Caco-2 (cell line): ENCODE results near the gene EPHA4. TPM values are rescaled to one million over a fixed set of nuclear protein-coding genes. Genes with fewer than 3 reads are reported as not detected.

Experiments
- BruUV-seq: library from RNA; stranded (reverse); fragments of 400-500 nt; replicated peaks from 2 replicates; lab custom pipeline; 2021; lab: Mats Ljungman, UMichigan
- CTCF ChIA-PET: fragments of 300-600 bp; sonication (Branson Sonifier 250); formaldehyde crosslinking; loops from one replicate; lab custom pipeline; 2022; ENCODE audit warnings: antibody characterized with exemption; lab: Charles Lee
- POLR2A ChIA-PET: fragments of 300-600 bp; sonication (Branson Sonifier 250); formaldehyde crosslinking; loops from one replicate; lab custom pipeline; 2022; ENCODE audit warnings: antibody characterized with exemption; lab: Charles Lee
- DNase-seq, 2 experiments: peaks; one replicate each; pipeline versions ENCODE4 v3.0.0 to v3.0.0-alpha.2; 2020 to 2022
- H3K27me3 ChIP-seq: replicated peaks from 2 replicates; pipeline ENCODE4 v1.6.0; 2011; ENCODE audit warnings: low read length; ENCODE audit not compliant: control insufficient read depth, insufficient read depth
- H3K36me3 ChIP-seq: 2 replicates; pipeline ENCODE4 v1.5.1; 2011; ENCODE audit warnings: low read length; ENCODE audit not compliant: control insufficient read depth, insufficient read depth
- H3K4me1 ChIP-seq: fragments of 250-450 bp; sonication (Bioruptor Pico); 2 replicates; pipeline ENCODE4 v1.5.1; 2020; ENCODE audit warnings: mild to moderate bottlenecking
- H3K4me3 ChIP-seq: 2 replicates; pipeline ENCODE4 v1.5.1; 2011; ENCODE audit warnings: low read depth, mild to moderate bottlenecking, control low read depth, low read length
- H3K9me3 ChIP-seq: fragments of 250-450 bp; sonication (Bioruptor Pico); 2 replicates; pipeline ENCODE4 v1.5.1; 2020; ENCODE audit warnings: mild to moderate bottlenecking, moderate library complexity
- H3K27ac Mint-ChIP-seq: one replicate; pipeline ENCODE4 v1.8.0; 2022; ENCODE audit warnings: mixed read lengths; ENCODE audit not compliant: unreplicated experiment
- H3K27me3 Mint-ChIP-seq: one replicate; pipeline ENCODE4 v1.8.0; 2022; ENCODE audit warnings: mixed read lengths; ENCODE audit not compliant: insufficient read depth, unreplicated experiment
- H3K36me3 Mint-ChIP-seq: one replicate; pipeline ENCODE4 v1.8.0; 2022; ENCODE audit warnings: mild to moderate bottlenecking, mixed read lengths; ENCODE audit not compliant: insufficient read depth, unreplicated experiment
- H3K4me1 Mint-ChIP-seq: one replicate; pipeline ENCODE4 v1.8.0; 2022; ENCODE audit warnings: low read depth, mixed read lengths; ENCODE audit not compliant: unreplicated experiment
- H3K4me3 Mint-ChIP-seq: one replicate; pipeline ENCODE4 v1.8.0; 2022; ENCODE audit warnings: mild to moderate bottlenecking, moderate library complexity, mixed read lengths; ENCODE audit not compliant: unreplicated experiment
- H3K9me3 Mint-ChIP-seq: one replicate; pipeline ENCODE4 v1.8.0; 2022; ENCODE audit warnings: mixed read lengths; ENCODE audit not compliant: unreplicated experiment
- intact Hi-C: fragments of 100-400 bp; cut with micrococcal nuclease; formaldehyde crosslinking; loops from one replicate; pipeline ENCODE4 v1.10.0; 2022; ENCODE audit not compliant: unreplicated experiment
- total RNA-seq: library from RNA; stranded (reverse); gene quantifications from 2 replicates; pipeline ENCODE4 v1.2.3, GENCODE V29; 2022
- TF ChIP-seq, protein P1 (sequence below), 2 experiments: fragments of 200-600 bp in 1 of 2; IDR thresholded peaks; 1 replicate in 1 of 2; 2 replicates in 1 of 2; pipeline versions ENCODE4 v1.5.1 to v1.8.0; 2011 to 2022; ENCODE audit warnings: antibody characterized with exemption in 1 of 2, control low read depth in 1 of 2, inconsistent platforms in 1 of 2, low read depth in 1 of 2, low read length in 1 of 2, mild to moderate bottlenecking in 1 of 2, moderate library complexity in 1 of 2; ENCODE audit not compliant: insufficient read depth in 1 of 2, severe bottlenecking in 1 of 2, unreplicated experiment in 1 of 2

EPHA4 gene
- total RNA-seq, 1 experiment from 2014 or later, result 95.5 TPM

DNA sequence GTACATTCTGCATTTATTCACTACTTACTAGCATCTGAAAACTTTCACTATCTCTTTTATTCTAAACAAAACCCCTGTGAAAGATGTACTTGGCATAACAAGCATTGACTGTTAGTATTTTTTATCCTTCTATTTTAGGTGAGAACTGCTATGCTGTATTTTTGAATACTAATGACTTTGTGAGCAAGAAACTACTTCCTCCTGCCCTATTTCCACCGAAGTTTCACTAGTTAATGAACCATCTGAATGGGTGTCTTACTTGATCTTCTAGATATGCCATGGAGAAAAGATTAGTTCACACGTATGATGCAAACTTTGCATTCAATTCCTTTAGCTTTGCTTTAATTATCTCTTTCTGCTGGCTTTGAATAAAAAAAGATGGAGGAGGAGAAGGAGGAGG lies 68.1 kb downstream of the EPHA4 start:
- CTCF ChIA-PET, result no interaction called here
- DNase-seq, result no peak
- Mint-ChIP-seq H3K4me1 (peaks cover 28% of the 10 kb centered on the region), H3K27me3 (no peaks in the 10 kb centered on the region), H3K36me3 (peaks cover 47% of the 10 kb centered on the region), H3K27ac (no peak overlapping the region), H3K9me3 (no peaks in the 10 kb centered on the region), H3K4me3 (no peak overlapping the region)
- Histone ChIP-seq H3K4me3 (no peak overlapping the region), H3K4me1 (peaks cover 24% of the 10 kb centered on the region), H3K36me3 (no peaks in the 10 kb centered on the region), H3K9me3 (no peaks in the 10 kb centered on the region), H3K27me3 (no peaks in the 10 kb centered on the region)
- POLR2A ChIA-PET, result no interaction called here
- TF ChIP-seq, protein P1, sequence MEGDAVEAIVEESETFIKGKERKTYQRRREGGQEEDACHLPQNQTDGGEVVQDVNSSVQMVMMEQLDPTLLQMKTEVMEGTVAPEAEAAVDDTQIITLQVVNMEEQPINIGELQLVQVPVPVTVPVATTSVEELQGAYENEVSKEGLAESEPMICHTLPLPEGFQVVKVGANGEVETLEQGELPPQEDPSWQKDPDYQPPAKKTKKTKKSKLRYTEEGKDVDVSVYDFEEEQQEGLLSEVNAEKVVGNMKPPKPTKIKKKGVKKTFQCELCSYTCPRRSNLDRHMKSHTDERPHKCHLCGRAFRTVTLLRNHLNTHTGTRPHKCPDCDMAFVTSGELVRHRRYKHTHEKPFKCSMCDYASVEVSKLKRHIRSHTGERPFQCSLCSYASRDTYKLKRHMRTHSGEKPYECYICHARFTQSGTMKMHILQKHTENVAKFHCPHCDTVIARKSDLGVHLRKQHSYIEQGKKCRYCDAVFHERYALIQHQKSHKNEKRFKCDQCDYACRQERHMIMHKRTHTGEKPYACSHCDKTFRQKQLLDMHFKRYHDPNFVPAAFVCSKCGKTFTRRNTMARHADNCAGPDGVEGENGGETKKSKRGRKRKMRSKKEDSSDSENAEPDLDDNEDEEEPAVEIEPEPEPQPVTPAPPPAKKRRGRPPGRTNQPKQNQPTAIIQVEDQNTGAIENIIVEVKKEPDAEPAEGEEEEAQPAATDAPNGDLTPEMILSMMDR (IDR thresholded peaks at IDR 0.05; ENCODE audit: insufficient read depth in 1 of 2, low read depth in 1 of 2, low read length in 1 of 2, severe bottlenecking in 1 of 2, unreplicated experiment in 1 of 2), result no peak
- intact Hi-C loops, result no loop called here
- no TSS peak for BruUV-seq

DNA sequence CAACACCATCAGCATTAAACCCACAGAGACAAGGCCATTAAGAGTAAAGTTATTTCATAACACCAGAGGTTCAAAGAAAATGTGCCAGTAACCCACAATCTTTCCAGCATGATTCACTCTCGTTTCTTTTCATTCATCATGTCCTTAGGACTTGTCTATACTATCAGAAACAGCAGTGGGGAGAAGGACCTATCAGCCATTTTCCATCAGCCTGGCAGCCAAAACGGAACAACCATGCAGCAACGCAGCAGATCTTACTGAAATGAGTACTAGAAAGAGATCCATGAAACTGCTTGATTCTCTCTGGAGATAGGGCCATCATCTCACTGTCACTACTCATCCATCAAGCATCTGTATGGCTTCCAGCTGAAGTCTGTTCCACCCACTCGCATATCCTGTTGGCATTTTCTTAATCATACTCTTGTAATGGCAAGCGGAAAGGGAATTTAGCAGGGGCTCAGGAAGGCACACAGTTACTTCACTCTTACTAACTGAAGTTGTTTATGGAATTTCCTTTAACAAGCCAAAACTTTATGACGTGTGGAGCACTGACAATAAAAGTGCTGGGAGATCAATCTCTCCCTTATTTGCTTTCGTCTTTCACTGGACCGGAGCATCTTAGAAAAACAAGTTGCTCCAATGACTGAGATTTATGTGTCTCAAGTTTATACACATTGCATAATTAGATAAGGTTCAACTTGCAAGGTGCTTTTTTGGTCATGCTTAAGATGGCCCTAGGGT lies 69.7 kb downstream of the EPHA4 start:
- Histone ChIP-seq H3K27me3 (no peaks in the 10 kb centered on the region), H3K9me3 (no peaks in the 10 kb centered on the region), H3K4me3 (no peak overlapping the region), H3K36me3 (no peaks in the 10 kb centered on the region), H3K4me1 (peaks cover 24% of the 10 kb centered on the region)
- TF ChIP-seq, protein P1 (IDR thresholded peaks at IDR 0.05; ENCODE audit: insufficient read depth in 1 of 2, low read depth in 1 of 2, low read length in 1 of 2, severe bottlenecking in 1 of 2, unreplicated experiment in 1 of 2), result no peak
- Mint-ChIP-seq H3K36me3 (peaks cover 50% of the 10 kb centered on the region), H3K4me3 (no peak overlapping the region), H3K27me3 (no peaks in the 10 kb centered on the region), H3K4me1 (peaks cover 28% of the 10 kb centered on the region), H3K27ac (peak overlapping the region; percentile 5), H3K9me3 (no peaks in the 10 kb centered on the region)
- ChIA-PET POLR2A (no interaction called here), CTCF (no interaction called here)
- no peak for DNase-seq
- intact Hi-C loops, result no loop called here
- BruUV-seq, result no TSS peak

- Mint-ChIP-seq H3K27me3 (no peaks in the 10 kb centered on the region), H3K9me3 (no peaks in the 10 kb centered on the region), H3K4me3 (no peak overlapping the region), H3K27ac (peak overlapping the region; percentile 5), H3K36me3 (peaks cover 50% of the 10 kb centered on the region), H3K4me1 (peaks cover 28% of the 10 kb centered on the region)
- CTCF ChIA-PET, result no interaction called here
- TF ChIP-seq, protein P1 (IDR thresholded peaks at IDR 0.05; ENCODE audit: insufficient read depth in 1 of 2, low read depth in 1 of 2, low read length in 1 of 2, severe bottlenecking in 1 of 2, unreplicated experiment in 1 of 2), result no peak
- DNase-seq, result no peak
- no peaks in the 10 kb centered on the region for H3K27me3 ChIP-seq
- no peak overlapping the region for H3K4me3 ChIP-seq
- H3K36me3 ChIP-seq, result no peaks in the 10 kb centered on the region
- POLR2A ChIA-PET, result no interaction called here
- no TSS peak for BruUV-seq
- H3K9me3 ChIP-seq, result no peaks in the 10 kb centered on the region
- H3K4me1 ChIP-seq, result peaks cover 25% of the 10 kb centered on the region
- intact Hi-C loops, result loop anchor here (1.0 to 2.0 kb wide), 3 partner anchors 16 to 33 kb away; no protein-coding TSS in a partner anchor
Observed at GRCh38 chr2:221501883-221502269, 70.2 kb downstream of the EPHA4 start.
